ENCODE results near the gene IMMP1L.
A peak's percentile ranks its signal among the peaks of the same experiment; 100 is the strongest.
"Not testable (repeated sequence)": the region's sequence is repeated elsewhere in the genome, so short reads cannot be mapped to it uniquely, and the experiment has no call there.

The IMMP1L gene

GRCh38 chr11:31509429-31510345 is at the start of gene IMMP1L, which contains the start of gene ELP4:
IMMP1L (minus strand) TSS chr11:31509622; CDS start chr11:31463276, 46,346 bp downstream.
ELP4 (plus strand) TSS chr11:31509767; CDS start chr11:31509785, 18 bp downstream.
- DNase-seq (ENCODE audit: low read depth in 2 of 2): peak; percentile 91

GRCh38 chr11:31558001-31558400 is 48.6 kb upstream of the IMMP1L start:
- DNase-seq (ENCODE audit: low read depth in 2 of 2): no peak

GRCh38 chr11:31555938-31556337 is 46.5 kb upstream of the IMMP1L start:
- no peak for DNase-seq (ENCODE audit: low read depth in 2 of 2)

GRCh38 chr11:31542862-31543261 is 33.4 kb upstream of the IMMP1L start:
- DNase-seq (ENCODE audit: low read depth in 2 of 2): no peak

GRCh38 chr11:31535479-31535878 is 26.1 kb upstream of the IMMP1L start:
- DNase-seq (ENCODE audit: low read depth in 2 of 2): no peak

- no peak for DNase-seq (ENCODE audit: low read depth in 2 of 2)
Measured at GRCh38 chr11:31531293-31531692, 21.9 kb upstream of the IMMP1L start.

- no peak for DNase-seq (ENCODE audit: low read depth in 2 of 2)
Measured at GRCh38 chr11:31529701-31530100, 20.3 kb upstream of the IMMP1L start.

GRCh38 chr11:31529189-31529588 is 19.8 kb upstream of the IMMP1L start:
- DNase-seq (ENCODE audit: low read depth in 2 of 2): no peak

GRCh38 chr11:31521497-31522150 is 12.2 kb upstream of the IMMP1L start:
- no peak for DNase-seq (ENCODE audit: low read depth in 2 of 2)

- no peak for DNase-seq (ENCODE audit: low read depth in 2 of 2)
Measured at GRCh38 chr11:31512117-31512516, 2.7 kb upstream of the IMMP1L start.

- DNase-seq (ENCODE audit: low read depth in 2 of 2): no peak
Measured at GRCh38 chr11:31509051-31509428, 382 bp downstream of the IMMP1L start.

- DNase-seq (ENCODE audit: low read depth in 2 of 2): no peak
Measured at GRCh38 chr11:31500560-31500959, 8.9 kb downstream of the IMMP1L start.

GRCh38 chr11:31499576-31500178 is 9.7 kb downstream of the IMMP1L start:
- no peak for DNase-seq (ENCODE audit: low read depth in 2 of 2)

- not testable (repeated sequence) for DNase-seq (ENCODE audit: low read depth in 2 of 2)
Measured at GRCh38 chr11:31493762-31494161, 15.7 kb downstream of the IMMP1L start.

GRCh38 chr11:31493235-31493634 is 16.2 kb downstream of the IMMP1L start:
- DNase-seq (ENCODE audit: low read depth in 2 of 2): no peak

GRCh38 chr11:31492320-31492913 is 17.0 kb downstream of the IMMP1L start:
- DNase-seq (ENCODE audit: low read depth in 2 of 2): no peak

GRCh38 chr11:31487848-31488247 is 21.6 kb downstream of the IMMP1L start:
- no peak for DNase-seq (ENCODE audit: low read depth in 2 of 2)

- no peak for DNase-seq (ENCODE audit: low read depth in 2 of 2)
Measured at GRCh38 chr11:31484497-31484896, 24.9 kb downstream of the IMMP1L start.

GRCh38 chr11:31480930-31481329 is 28.5 kb downstream of the IMMP1L start:
- no peak for DNase-seq (ENCODE audit: low read depth in 2 of 2)

GRCh38 chr11:31479066-31479465 is 30.4 kb downstream of the IMMP1L start:
- DNase-seq (ENCODE audit: low read depth in 2 of 2): no peak

- DNase-seq (ENCODE audit: low read depth in 2 of 2): no peak
Measured at GRCh38 chr11:31478223-31478590, 31.2 kb downstream of the IMMP1L start.

GRCh38 chr11:31477528-31478222 is 31.7 kb downstream of the IMMP1L start:
- no peak for DNase-seq (ENCODE audit: low read depth in 2 of 2)

Measured in stimulated activated CD4-positive, alpha-beta T cell treated with anti-CD3 and anti-CD28 coated beads, Interleukin-15, amount 100 ng/mL, for 48 hours (primary cell).